ENCODE results near the gene TRIM33.

The TRIM33 gene

GRCh38 chr1:114507513-114507912 is 3.5 kb downstream of the TRIM33 start:
- no peak for TF ChIP-seq CTCF (conservative IDR thresholded peaks at IDR 0.05; ENCODE audit: control insufficient read depth, insufficient read depth, low read depth, low read length)
- no peak overlapping the region for H3K4me3 ChIP-seq (ENCODE audit: control insufficient read depth, low read depth, low read length)
- no peak for DNase-seq (ENCODE audit: low read depth)

GRCh38 chr1:114505148-114505561 is 5.8 kb downstream of the TRIM33 start:
- no peak overlapping the region for H3K4me3 ChIP-seq (ENCODE audit: control insufficient read depth, low read depth, low read length)
- TF ChIP-seq CTCF (conservative IDR thresholded peaks at IDR 0.05; ENCODE audit: control insufficient read depth, insufficient read depth, low read depth, low read length) = no peak
- DNase-seq (ENCODE audit: low read depth) = no peak

- no peak overlapping the region for H3K4me3 ChIP-seq (ENCODE audit: control insufficient read depth, low read depth, low read length)
- DNase-seq (ENCODE audit: low read depth) = no peak
- no peak for TF ChIP-seq CTCF (conservative IDR thresholded peaks at IDR 0.05; ENCODE audit: control insufficient read depth, insufficient read depth, low read depth, low read length)
These were observed 7.0 kb downstream of the TRIM33 start for GRCh38 chr1:114503916-114504422.

GRCh38 chr1:114502080-114502479 is 8.9 kb downstream of the TRIM33 start:
- no peak for TF ChIP-seq CTCF (conservative IDR thresholded peaks at IDR 0.05; ENCODE audit: control insufficient read depth, insufficient read depth, low read depth, low read length)
- DNase-seq (ENCODE audit: low read depth) = no peak

GRCh38 chr1:114499478-114499877 is 11.5 kb downstream of the TRIM33 start:
- no peak for DNase-seq (ENCODE audit: low read depth)
- H3K4me3 ChIP-seq (ENCODE audit: control insufficient read depth, low read depth, low read length) = no peak overlapping the region
- no peak for TF ChIP-seq CTCF (conservative IDR thresholded peaks at IDR 0.05; ENCODE audit: control insufficient read depth, insufficient read depth, low read depth, low read length)

More at GRCh38 chr1:114502080-114502479, 8.9 kb downstream of the TRIM33 start:
- H3K4me3 ChIP-seq (ENCODE audit: control insufficient read depth, low read depth, low read length) = no peak overlapping the region

- DNase-seq (ENCODE audit: low read depth) = no peak
- H3K4me3 ChIP-seq (ENCODE audit: control insufficient read depth, low read depth, low read length) = no peak overlapping the region
- no peak for TF ChIP-seq CTCF (conservative IDR thresholded peaks at IDR 0.05; ENCODE audit: control insufficient read depth, insufficient read depth, low read depth, low read length)
These were observed 14.9 kb downstream of the TRIM33 start for GRCh38 chr1:114496089-114496488.

- TF ChIP-seq CTCF (conservative IDR thresholded peaks at IDR 0.05; ENCODE audit: control insufficient read depth, insufficient read depth, low read depth, low read length) = no peak
- H3K4me3 ChIP-seq (ENCODE audit: control insufficient read depth, low read depth, low read length) = no peak overlapping the region
- no peak for DNase-seq (ENCODE audit: low read depth)
These were observed 15.5 kb downstream of the TRIM33 start for GRCh38 chr1:114495486-114495885.

All from fibroblast of mammary gland (primary cell).